GM18507 (cell line): Measurements from ENCODE around the gene ME3.
"Not testable (repeated sequence)": the region's sequence is repeated elsewhere in the genome, so short reads cannot be mapped to it uniquely, and the experiment has no call there.

Experiments used
- DNase-seq: peaks from one replicate; pipeline ENCODE4 v3.0.0; 2011; ENCODE audit warnings: low read depth; ENCODE audit not compliant: insufficient read length; ENCODE audit errors: extremely low spot score
- FAIRE-seq: peaks from 2 replicates; lab custom pipeline; 2011; peaks lifted over from hg19 to GRCh38; lab: Jason Lieb, UNC

The ME3 gene

DNA sequence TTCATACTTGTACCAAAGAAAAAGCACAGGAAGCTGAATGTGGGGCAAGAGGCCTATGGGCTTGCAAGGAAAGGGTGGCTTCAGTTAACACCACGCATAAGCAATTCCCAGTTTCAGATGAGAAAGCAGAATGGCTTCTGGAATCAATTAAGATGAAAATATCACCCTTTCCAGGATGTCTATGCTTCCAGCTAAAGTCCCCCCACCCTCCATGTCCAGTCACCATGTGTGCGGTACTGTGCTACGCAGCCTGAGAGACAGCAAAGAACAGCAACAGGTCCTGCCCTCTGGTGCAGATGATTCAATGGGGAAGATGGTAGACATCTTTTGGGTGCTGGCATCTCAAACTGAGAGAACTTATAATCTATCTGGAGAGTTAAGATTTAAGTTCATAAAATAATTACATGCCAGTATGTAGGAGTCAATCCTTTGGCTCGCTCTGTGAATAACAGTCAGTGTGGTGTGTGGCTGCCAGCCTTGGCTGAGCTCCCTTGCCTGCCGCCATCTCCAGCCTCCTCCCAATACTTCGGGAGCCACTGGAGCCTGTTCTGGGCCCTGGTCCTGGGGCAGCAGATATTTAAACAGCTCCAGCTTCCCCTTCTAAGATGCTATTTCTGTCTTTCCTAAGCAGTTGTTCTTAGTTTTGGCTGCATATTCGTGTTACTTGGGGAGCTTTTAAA lies 44.5 kb downstream of the ME3 start:
- no peak for FAIRE-seq

DNA sequence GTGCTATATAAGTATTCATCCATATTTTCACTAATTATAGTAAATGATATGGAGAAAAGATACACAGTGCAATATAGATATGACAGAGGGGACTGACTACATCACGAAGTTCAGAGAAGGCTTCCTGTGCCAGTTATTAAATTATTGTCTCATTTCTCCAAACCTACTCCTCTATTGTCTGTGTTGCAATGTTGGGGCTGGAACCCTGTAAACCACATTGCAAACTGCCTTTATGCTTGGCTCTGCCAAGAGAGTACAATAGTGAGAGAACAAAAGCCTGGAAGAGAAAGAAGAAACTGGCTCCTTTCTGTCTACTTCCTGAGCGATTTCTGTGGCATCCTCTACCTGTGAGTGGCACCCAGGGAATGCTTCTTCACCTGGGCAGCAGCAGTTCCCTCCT lies 46.4 kb downstream of the ME3 start:
- no peak for FAIRE-seq
- DNase-seq = no peak

More for the DNA sequence above, 44.5 kb downstream of the ME3 start:
- DNase-seq = no peak

DNA sequence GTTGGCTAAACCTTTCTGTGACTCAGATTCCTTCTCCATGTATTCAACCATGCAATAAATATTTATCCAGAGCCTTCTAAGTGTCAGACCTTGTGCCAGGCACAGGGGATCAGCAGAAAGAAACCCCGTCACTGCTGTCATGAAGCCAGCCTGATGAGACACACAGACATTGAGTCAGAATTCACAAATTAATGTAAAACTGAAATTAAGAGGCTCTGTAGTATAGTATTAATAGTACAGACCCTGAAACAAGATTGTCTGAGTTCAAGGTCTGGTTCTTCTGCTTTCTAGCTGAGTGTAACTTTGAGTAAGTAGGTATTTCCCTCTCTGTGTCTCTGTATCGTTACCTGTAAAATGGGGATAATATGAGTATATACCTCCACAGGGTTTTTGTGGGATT lies 46.9 kb downstream of the ME3 start:
- DNase-seq (no peak), FAIRE-seq (no peak)

DNA sequence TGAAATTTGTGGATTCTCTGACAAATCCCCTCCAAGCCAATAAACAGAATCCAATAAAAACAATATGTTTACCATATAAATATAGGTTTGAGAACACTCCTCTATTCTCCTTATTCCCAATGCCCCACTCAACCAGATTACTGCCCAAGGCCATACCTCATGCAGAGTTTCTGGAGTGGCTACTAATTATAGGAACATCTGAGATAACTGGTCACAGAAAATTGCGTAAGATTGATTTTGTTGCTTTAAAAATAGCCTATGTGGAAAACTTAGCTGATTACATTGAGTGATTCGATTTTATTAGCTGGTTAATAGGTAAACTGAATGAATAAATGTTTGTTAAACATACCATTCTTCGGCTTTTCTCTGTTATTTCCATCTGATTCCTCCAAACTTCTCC lies 48.0 kb downstream of the ME3 start:
- no peak for FAIRE-seq
- no peak for DNase-seq

DNA sequence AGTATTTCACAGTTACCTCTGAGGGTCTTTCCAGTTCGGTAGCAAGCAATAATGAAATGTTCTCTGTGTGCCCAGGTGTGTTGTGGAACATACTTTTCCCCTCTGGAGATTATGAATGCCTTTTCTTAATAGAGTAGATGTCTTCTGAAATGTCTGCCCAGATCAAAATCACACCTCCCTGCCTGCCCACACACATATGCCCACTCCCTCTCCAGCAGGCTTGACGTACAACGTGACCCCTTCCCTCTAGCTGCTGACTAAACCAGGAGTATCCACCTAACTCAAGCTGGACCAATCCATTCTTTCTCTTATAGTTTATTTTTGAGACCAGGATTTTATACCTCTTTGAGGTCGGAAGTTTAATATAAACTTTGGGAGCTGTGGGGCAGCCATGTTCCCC lies 48.7 kb downstream of the ME3 start:
- FAIRE-seq = no peak
- no peak for DNase-seq

DNA sequence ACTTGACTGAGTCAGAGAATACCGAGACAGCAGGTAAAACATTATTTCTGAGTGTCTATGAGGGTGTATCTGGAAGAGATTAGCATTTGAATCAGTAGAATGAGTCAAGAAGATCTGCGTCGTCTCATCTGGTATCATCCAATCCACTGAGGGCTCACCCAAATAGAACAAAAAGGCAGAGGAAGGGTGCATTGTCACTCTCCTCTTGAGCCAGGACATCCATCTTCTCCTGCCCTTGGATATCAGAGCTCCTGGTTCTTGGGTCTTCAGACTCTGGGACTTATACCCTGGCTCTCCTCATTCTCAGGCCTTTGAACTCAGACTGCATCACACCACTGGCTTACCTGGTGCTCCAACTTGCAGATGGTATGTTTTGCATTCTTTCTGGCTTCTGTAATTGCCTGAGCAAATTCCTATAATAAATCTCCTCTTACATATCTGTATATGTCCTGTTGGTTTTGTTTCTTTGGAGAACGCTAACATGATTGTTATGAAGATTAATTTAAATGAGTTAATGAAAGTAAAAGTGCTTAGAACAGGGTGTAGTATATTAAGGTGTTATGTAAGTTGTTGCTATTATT lies 49.3 kb downstream of the ME3 start:
- FAIRE-seq (no peak), DNase-seq (no peak)

DNA sequence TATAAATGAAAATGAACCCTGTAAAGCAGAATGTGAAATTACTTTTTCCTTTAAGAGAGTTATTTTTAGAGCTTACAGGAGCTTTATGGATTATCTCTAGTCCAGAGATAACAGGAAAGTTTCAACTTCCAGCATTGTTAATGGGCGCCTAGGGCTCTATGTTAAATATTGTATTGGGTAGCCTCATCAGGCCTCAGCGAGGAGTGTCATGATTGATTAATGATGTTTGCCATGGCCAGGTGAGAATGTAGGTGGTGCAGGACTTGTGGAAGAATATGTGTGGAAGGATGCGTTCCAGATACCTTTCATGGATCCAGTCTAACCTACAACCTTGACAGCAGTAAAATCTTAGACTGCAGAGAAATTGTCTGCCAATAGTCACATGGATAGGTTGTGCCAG lies 50.6 kb downstream of the ME3 start:
- FAIRE-seq = no peak
- no peak for DNase-seq

DNA sequence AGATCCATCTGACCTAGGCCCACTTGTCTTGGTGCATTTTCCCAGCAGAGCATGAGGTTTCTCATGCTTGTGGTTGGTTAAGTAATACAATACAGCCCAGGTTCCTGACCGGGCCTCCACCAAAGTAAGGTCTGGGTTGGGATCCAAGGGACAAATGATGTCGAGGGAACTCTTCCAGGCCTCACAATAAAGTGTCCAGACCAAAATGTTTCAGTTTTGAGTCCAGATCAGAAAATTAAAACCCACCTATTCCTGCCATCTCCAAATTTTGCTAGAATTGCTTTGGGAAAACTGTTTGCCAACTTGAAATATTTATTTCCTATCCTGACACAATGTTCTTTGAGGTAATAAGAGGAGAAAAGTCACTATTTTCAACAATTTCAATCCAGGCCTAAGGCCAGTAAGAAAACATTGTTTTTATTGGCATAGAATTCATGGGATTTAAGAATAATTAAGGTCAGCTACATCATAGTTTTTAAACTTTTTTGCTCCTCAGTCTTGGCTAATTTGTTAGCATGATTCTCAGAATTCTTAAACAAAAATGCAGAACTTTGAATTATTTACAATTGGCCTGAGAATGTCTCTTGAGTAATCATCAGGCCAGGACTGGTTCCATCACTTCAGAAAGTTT lies 51.4 kb downstream of the ME3 start:
- DNase-seq (no peak), FAIRE-seq (no peak)

DNA sequence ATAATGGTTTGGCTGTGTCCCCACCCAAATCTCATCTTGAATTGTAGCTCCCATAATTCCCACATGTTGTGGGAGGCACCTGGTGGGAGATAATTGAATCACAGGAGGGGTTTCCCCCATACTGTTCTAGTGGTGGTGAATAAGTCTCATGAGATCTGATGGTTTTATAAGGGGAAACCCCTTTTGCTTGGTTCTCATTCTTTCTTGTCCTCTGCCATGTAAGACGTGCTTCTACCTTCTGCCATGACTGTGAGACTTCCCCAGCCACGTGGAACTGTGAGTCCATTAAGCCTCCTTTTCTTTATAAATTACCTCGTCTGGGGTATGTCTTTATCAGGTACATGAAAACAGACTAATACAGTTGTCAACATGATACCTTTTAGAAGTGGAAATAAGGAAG lies 53.0 kb downstream of the ME3 start:
- not testable (repeated sequence) for FAIRE-seq, DNase-seq

DNA sequence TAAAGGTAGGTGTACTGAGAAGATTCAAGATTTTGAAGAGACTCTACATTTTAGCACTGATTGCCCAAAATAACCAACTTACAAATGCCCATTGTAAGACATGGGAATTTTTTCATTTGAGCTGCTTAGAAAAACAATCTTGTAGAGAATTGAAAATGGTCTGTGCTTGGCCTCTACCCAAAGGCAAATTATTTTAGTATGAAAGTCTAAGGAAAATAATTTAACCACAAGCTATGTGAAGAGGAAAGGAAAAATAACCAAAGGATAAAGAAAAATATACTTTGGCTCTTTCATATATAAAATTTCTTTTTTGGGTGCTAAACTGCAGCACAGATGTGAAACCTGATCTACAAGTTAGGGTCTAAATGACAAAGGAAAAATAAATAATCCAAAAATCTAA lies 54.9 kb downstream of the ME3 start:
- FAIRE-seq (no peak), DNase-seq (no peak)

DNA sequence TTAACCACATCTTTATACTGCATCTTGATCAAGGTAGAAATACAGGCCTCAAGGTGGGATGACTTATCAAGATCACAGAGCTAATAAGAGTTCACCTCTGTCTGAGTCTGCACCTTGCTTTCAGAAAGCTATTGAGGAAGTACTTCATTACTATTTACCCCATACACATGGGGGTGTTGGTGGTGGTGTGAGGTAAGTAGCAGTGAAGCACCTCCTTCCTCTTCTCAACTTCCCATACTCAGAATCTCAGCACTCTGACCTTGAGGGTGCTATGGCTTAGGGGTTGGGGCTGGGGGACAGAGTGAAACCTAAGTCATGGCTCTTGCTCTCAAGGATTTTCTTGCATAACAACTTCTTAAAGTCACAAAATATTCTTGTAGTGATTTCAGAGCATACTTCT lies 56.9 kb downstream of the ME3 start:
- FAIRE-seq (no peak), DNase-seq (no peak)

DNA sequence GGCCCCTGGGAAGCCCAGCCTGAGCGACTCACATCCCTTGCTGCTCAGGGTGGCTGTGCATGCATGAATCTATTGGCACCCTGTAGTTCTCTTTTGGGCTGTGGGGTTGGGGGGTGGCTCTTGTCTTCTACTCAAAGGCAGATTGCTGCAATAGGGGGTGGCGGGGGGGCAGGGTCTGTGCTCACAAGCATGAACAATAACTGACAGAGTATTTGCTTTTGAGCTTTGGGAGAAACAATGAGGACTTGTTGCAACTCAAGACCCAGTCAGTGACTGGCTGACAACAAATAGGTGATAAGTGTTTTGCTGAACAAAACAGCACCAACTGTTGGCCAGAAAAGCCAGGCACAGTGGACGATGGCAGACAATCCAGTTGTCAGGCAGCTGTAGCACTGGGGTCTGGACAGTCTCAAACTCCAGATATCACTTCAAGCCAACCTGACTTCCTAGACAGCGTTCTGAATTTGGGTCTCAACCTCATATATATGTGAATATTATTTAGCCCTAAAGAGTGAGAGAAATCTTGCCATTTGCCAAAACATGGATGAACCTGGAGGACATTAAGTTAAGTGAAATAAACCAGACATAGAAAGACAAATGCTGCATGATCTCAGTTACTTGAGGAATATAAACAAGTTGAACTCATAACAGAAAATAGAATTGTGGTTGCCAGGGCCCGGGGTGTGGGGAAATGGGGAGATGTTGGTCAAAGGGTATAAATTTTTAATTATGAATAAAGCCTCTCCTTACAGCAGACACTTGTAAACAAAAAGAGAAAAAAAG lies 61.7 kb downstream of the ME3 start:
- no peak for DNase-seq
- FAIRE-seq = no peak

DNA sequence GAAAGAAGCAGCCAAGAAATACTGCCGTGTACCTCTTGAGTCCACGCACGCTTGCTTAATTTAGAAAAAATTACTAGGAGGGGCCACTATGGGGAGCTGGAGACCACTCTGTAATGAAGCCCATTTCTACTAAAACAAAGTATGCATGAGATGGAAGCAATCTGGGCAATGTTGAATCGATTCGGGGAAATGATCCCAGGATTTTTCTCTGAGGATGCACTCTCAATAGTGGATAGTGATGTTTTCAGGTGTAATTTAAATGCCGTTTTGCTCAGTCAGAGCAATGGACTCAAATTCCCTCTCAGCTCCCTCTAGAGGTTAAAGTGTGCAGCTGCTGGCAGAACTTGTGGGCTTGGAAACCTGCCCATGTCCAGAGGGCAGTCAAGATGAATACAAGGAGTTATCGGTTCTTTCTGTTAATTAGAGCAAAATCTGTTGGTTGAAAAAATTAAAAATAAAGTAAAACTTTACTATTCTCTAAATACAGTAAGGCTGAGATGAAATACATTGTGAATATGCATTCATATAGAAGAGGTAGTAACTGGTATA lies 64.1 kb downstream of the ME3 start:
- FAIRE-seq = peak; percentile 76
- peak; percentile 23 for DNase-seq

DNA sequence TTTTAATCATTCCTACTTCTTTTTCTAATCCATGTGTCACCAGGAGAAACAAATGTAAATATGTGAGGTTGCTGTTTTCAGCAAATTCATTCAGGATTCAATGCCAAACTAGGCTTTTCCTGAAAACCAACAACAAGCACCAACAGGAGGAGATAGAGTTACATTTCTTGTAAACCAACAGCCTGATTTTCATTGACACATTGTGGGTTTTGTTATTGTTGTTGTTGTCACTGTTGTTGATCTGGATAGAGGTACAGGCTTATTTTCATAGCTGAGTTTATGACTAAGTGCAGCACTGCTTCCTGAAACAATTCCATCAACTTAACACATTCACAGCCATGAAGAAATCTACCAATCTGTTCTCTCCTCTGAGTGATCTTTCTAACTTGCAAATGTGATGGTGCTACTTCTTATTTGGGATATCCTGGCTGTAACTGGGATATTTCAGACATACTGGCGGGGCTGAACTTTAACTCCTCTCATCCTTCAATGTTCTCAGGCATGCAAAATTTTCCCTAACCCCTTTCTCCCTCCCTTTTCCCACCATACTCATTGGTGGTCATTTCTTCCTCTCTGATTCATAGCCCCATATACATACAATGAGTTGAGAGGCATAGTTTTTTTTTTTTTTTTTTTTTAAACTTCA lies 65.5 kb downstream of the ME3 start:
- no peak for FAIRE-seq
- DNase-seq = no peak

DNA sequence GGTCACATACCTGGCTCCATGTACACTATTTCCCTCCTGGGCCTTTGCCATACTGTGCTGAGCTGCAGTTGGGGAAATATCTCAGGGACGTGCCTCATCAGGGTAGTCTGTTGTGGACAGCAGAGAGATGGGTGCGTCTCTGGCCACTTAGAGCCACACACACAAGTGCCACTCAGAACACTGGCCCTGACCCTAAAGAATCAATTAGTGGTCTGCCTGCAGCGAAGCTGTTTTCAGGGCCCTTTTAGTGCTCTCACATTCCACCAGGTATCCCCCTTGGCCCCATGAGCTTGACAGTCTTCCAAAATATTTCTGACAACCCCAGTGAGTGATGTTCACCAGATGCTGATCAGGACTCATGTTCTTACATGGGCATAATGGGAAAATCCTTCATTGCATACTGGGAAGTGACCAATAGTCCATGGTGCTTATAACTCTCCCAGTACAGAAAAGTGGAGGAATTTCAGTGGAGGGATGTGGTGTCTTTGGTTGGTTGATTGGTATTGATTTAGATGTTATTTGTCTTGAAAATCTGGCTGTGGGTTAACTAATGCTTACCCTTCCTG lies 66.1 kb downstream of the ME3 start:
- no peak for FAIRE-seq
- no peak for DNase-seq

DNA sequence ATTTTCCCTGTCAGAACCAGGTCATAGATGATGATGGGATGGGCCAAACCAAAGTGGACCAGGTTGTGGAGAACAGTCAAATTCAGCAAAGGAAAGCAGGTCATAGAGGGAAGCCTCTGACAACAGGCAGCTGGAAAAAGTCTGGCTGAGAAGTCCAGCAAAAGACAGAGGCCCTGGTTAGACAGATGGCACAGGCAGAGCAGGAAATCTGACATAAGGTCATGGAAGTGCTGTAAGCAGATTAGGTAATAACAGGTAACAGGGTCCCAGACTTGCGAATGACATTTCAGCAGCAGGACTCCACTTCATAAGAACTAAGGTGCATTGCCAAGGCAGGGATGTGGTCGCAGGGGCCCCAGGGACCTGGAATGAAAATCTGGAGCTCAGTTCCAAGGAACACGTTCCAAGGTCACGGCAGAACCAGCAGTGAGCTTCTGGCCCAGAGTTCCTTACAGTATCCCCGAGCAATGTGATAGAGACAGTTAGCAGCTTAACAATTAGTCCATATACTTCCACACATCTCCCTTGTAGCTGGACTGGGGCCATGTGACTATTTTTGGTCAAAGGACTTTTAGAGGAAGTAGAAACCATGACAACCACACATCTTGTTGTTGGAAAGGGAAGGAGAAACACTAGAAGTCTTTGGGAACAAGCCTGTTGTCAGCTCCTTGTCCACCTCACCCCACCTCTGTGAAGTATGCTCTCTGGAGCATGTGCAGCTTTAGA lies 75.4 kb downstream of the ME3 start:
- DNase-seq (no peak), FAIRE-seq (no peak)

DNA sequence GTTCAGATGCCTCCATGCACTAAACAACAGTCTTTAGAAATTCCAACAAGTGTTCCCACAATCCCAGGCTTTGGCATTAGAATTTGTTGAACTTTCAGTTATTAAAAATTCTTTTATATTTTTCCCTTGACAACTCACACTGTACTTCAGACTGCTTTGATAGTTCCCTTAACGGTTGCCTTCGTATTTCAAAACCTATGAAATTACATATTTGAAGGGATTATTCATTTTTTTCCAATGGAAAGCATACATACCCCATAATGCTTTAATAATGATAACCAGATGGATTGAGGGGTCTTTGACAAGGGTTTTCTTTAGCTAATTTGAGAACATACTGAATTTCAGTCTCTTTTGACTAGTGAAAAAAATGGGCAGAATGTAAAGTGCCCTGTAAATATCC lies 76.5 kb downstream of the ME3 start:
- DNase-seq = no peak

DNA sequence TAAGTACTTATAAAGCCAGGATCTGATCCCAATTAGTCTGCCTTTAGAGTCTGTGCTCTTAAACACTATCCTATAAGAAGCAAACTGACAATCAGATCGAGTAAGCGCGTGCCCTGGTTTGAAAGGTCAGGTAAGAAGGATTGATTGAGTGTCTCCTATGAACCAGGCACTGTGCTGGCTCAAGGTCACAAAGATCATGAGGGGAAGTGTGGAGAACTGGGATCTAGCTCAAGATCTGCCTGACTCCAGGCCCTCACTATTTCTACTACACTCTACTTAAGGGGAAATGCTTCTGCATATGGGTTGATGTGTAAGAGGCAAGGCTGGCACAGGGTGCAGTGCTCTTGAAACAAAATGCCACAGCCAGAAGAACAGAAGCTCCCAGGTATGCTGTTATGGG lies 77.0 kb downstream of the ME3 start:
- no peak for DNase-seq
- FAIRE-seq = no peak

More for the DNA sequence above, 76.5 kb downstream of the ME3 start:
- FAIRE-seq = no peak

DNA sequence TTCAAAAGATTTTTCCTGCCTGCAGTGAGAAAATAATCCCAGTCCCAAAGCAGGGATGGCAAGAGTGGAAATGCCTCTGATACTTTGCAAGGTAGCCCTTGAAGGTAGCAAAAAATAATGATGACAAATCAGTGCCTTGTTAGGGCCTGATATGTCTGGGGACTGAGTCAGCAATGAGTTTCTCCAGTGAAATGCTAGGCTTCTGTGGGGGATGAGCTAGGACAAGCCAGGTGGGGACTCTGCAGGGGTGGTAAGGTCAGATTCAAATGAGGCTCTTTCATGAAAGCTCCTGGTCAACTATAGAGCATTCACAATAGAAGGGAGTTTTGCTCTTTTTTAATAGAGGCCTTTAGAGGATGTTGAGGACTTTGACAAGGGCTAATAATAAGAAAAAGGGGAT lies 77.7 kb downstream of the ME3 start:
- FAIRE-seq (no peak), DNase-seq (no peak)
